ENCODE results near the gene ATP6V0D1. TPM values are rescaled to one million over a fixed set of nuclear protein-coding genes. Genes with fewer than 3 reads are reported as not detected.

Gene ATP6V0D1
- total RNA-seq, 3 donors from 2014 or later (not counting 1 experiment from before 2014, with no cell fraction given) = 76.0 to 84.9 (median 83.3) TPM

GRCh38 chr16:67528870-67529581, 48.1 kb upstream of the ATP6V0D1 start:
- TF ChIP-seq CTCF (IDR thresholded peaks at IDR 0.05) = no peak
- Histone ChIP-seq H3K4me3 (ENCODE audit: low read length) (peak overlapping the region; percentile 50), H3K4me1 (ENCODE audit: control insufficient read depth, insufficient read depth, low read length) (peaks cover 41% of the 10 kb centered on the region), H3K27me3 (ENCODE audit: control insufficient read depth, insufficient read depth, low read length) (no peaks in the 10 kb centered on the region), H3K36me3 (ENCODE audit: control insufficient read depth, insufficient read depth, low read length) (no peaks in the 10 kb centered on the region), H3K27ac (ENCODE audit: low read length) (peak overlapping the region; percentile 84), H3K9me3 (ENCODE audit: control insufficient read depth, insufficient read depth, low read length) (no peaks in the 10 kb centered on the region)
- H3K27ac Mint-ChIP-seq = peak overlapping the region; percentile 70 to 92
- H3K4me1 Mint-ChIP-seq = peaks cover 19 to 33% of the 10 kb centered on the region in 2 donors
- DNase-seq = peak; percentile 36 to 48
- peak overlapping the region; percentile 91 for H3K4me3 Mint-ChIP-seq
- H3K36me3 Mint-ChIP-seq = no peaks in the 10 kb centered on the region
- 3% methylated on average over 65 of the region's 65 CpGs for WGBS (ENCODE audit: insufficient coverage)
- ATAC-seq = peak; percentile 20 to 41 (median 38)
- intact Hi-C loops (cut with micrococcal nuclease) = loop anchor here (5.0 to 10.0 kb wide), 2 partner anchors 37 to 276 kb away; partner anchors contain the start of genes RANBP10 and TSNAXIP1
- peaks cover 0 to 15% of the 10 kb centered on the region in 2 donors for H3K27me3 Mint-ChIP-seq (ENCODE audit: low read depth in 2 of 2)
- H3K9me3 Mint-ChIP-seq = no peaks in the 10 kb centered on the region

- DNase-seq (peak; percentile 32 to 69), ATAC-seq (peak; percentile 36 to 59 (median 56))
- H3K27me3 Mint-ChIP-seq (ENCODE audit: low read depth in 2 of 2) = peaks cover 0 to 15% of the 10 kb centered on the region in 2 donors
- H3K36me3 ChIP-seq (ENCODE audit: control insufficient read depth, insufficient read depth, low read length) = no peaks in the 10 kb centered on the region
- H3K4me1 ChIP-seq (ENCODE audit: control insufficient read depth, insufficient read depth, low read length) = peaks cover 41% of the 10 kb centered on the region
- H3K27ac Mint-ChIP-seq = peak within 1 kb of the TSS; percentile 70 to 92
- H3K36me3 Mint-ChIP-seq = no peaks in the 10 kb centered on the region
- H3K9me3 Mint-ChIP-seq = no peaks in the 10 kb centered on the region
- intact Hi-C loops (cut with micrococcal nuclease) = loop anchor here (5.0 to 10.0 kb wide), 2 partner anchors 36 to 276 kb away; partner anchors contain the start of genes RANBP10 and TSNAXIP1
- H3K27me3 ChIP-seq (ENCODE audit: control insufficient read depth, insufficient read depth, low read length) = no peaks in the 10 kb centered on the region
- H3K9me3 ChIP-seq (ENCODE audit: control insufficient read depth, insufficient read depth, low read length) = no peaks in the 10 kb centered on the region
- no peak for TF ChIP-seq CTCF (IDR thresholded peaks at IDR 0.05)
- H3K4me1 Mint-ChIP-seq = peaks cover 19 to 30% of the 10 kb centered on the region in 2 donors
- H3K4me3 Mint-ChIP-seq = peak within 1 kb of the TSS; percentile 91
- peak within 1 kb of the TSS; percentile 50 for H3K4me3 ChIP-seq (ENCODE audit: low read length)
- WGBS (ENCODE audit: insufficient coverage) = 24% methylated on average over 45 of the region's 45 CpGs
- H3K27ac ChIP-seq (ENCODE audit: low read length) = peak within 1 kb of the TSS; percentile 84
Measured at GRCh38 chr16:67528222-67528869, 47.4 kb upstream of the ATP6V0D1 start, which contains the start of gene RIPOR1. RIPOR1 (plus strand) TSS chr16:67528829; CDS start chr16:67538447, 9,618 bp downstream.

GRCh38 chr16:67526149-67526791, 45.3 kb upstream of the ATP6V0D1 start:
- Histone ChIP-seq H3K4me1 (ENCODE audit: control insufficient read depth, insufficient read depth, low read length) (peaks cover 36% of the 10 kb centered on the region), H3K36me3 (ENCODE audit: control insufficient read depth, insufficient read depth, low read length) (no peaks in the 10 kb centered on the region), H3K4me3 (ENCODE audit: low read length) (no peak overlapping the region), H3K9me3 (ENCODE audit: control insufficient read depth, insufficient read depth, low read length) (no peaks in the 10 kb centered on the region), H3K27me3 (ENCODE audit: control insufficient read depth, insufficient read depth, low read length) (no peaks in the 10 kb centered on the region), H3K27ac (ENCODE audit: low read length) (no peak overlapping the region)
- intact Hi-C loops (cut with micrococcal nuclease) = loop anchor here (5.0 to 10.0 kb wide), 2 partner anchors 34 to 279 kb away; partner anchors contain the start of genes RANBP10 and TSNAXIP1
- peak overlapping the region; percentile 74 for H3K4me3 Mint-ChIP-seq
- peaks cover 0 to 9% of the 10 kb centered on the region in 2 donors for H3K27me3 Mint-ChIP-seq (ENCODE audit: low read depth in 2 of 2)
- DNase-seq = no peak
- peaks cover 20 to 27% of the 10 kb centered on the region in 2 donors for H3K4me1 Mint-ChIP-seq
- 90% methylated on average over 3 of the region's 3 CpGs for WGBS (ENCODE audit: insufficient coverage)
- H3K36me3 Mint-ChIP-seq = no peaks in the 10 kb centered on the region
- peak overlapping the region; percentile 27 to 60 for H3K27ac Mint-ChIP-seq
- ATAC-seq = no peak
- TF ChIP-seq CTCF (IDR thresholded peaks at IDR 0.05) = no peak
- no peaks in the 10 kb centered on the region for H3K9me3 Mint-ChIP-seq

Measured in natural killer cell (primary cell).